Stimulated activated CD8-positive, alpha-beta memory T cell treated with anti-CD3 and anti-CD28 coated beads, Interleukin-7, amount 100 ng/mL, for 1 hour (primary cell): ENCODE measurements around the gene ATRN.

Experiments used
- DNase-seq, 2 donors: peaks; one replicate each; pipeline ENCODE4 v3.0.0-alpha.2; 2020; ENCODE audit warnings: low read depth in 2 of 2

The ATRN gene

DNA sequence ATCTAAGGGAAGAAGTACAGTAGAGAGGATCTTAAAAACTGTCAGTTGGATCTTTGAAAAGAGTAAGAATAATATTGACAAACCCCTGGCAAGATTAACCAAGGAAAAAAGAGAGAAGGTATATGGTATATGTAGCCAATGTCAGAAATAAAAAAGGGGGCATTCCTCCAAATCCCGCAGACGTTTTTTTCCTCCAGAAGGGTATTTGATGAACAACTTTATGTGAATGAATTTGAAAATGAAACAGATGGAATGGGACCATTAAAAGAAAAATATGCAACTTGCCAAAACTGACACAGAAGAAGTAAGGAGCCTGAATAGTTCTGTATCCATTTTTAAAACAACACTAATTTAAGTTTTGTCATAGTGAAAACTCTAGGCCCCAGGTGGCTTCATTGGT lies 156.7 kb downstream of the ATRN start:
- DNase-seq: no peak

DNA sequence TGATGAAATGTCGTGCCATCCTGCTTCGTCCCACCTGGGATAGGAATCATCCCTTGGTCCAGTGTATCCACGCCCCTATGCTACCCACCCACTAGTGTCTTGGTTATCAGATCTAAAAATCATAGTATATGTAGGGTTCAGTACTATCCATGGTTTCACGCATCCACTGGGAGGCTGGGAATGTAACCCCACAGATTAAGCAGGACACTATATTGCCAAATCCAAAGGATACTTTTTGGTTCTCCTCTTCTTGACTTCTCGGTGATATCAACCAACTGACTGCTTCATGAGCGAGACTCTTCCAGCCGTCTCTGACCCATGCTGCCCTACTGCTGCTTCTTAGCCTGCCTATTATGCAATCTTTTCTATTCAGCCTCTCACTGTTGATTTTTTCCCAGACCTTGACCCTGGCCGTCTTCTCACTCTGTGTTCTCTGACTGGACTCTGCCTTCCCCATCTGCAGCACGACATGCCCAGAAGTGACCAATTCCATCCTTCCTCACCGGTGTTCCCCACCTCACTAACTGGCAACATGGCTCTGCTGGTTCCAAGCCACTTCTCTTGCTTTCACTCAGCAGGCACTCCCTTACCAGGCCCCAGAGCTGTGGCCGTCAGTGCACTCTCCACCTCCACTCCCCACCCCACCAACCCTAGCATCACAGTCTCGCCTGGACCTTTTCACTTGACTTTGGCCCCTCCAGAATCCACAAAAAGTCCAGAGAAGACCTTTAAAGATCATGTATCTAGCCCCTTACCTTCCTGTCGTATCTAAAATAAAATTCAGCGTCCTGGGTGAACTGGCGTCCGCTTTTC lies 157.9 kb downstream of the ATRN start:
- no peak for DNase-seq

DNA sequence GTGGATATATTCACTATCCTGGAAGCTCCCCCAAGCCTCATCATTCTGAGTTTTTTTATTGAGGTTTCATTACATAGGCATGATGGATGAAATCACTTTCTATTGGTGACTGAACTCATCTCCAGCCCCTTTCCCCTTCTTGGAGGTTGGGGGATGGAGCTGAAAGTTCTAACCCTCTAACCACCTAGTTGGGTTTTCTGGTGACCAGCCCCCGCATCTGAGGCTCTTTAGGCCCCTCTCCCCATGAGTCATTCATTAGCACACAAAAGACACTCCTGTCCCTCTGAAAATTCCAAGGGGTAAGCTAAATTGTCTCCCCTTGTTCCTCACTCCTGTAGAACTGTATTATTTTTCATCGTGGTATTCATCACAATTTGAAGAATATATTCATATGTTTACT lies 159.1 kb downstream of the ATRN start:
- no peak for DNase-seq

DNA sequence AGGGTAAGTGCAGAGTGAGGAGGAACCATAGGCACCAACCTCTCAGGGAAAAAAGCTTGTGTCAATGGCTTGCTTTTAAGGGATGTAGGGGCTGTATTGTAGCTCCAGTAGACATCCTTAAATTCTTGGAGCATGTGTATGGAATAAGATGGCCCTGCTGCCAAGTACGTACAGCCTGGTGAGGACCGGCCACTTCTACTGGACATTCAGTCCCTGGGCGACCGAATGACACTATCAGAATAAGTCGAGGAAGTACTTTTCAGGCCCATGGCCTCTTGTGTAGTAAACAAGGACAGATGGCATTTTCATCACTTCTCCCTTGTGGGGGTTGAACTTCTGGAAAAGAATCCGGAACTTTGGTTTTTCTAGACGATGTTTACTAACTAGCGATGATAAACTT lies 159.6 kb downstream of the ATRN start:
- DNase-seq: no peak

DNA sequence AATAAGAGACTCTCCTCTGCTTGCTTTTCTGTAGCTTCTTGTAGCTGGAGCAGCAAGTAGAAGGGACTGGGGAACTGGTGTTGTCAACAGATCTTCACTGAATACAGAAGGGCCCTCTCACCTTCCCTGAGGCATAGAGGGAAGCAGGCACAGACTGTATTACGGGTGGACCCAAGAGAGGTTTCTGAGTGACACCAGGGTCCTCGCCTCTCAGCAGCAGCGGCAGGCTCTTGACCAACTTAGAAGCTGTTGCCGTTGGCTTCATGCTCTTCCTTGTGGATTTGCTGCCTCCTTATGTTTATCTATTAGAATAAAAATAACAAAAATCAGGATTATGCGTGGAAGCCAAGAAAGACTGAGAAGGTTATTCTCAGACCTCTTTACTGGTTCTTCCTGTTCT lies 160.7 kb downstream of the ATRN start:
- no peak for DNase-seq

DNA sequence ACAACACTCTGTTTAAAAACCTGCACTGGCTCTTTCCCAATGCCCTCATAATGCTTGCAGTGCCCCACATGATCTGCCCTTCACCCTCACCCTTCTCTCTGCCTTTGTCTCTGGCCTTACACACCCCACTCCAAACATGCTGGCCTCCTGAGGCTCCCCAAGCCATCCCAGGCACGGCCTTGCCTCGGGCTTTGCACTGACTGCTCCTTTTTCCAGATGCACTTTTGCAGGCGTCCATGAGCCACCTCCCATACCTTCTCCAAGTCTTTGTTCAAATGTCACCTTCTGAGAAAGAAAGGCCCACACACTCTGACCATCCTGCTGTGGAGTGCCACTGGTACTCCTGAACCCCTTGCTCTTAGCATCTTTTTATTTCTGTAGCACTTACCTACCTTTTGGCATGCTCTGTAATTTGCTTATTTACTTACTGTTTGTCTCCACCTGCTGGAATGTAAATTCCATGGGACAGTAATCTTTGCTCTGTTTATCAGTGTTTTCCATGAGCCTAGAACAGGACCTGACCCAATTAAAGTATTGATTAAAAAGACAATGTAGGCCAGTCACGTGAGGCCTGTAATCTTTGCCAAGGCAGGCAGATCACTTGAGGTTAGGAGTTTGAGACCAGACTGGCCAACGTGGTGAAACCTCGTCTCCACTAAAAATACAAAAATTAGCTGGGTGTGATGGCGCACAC lies 161.6 kb downstream of the ATRN start:
- DNase-seq: no peak

DNA sequence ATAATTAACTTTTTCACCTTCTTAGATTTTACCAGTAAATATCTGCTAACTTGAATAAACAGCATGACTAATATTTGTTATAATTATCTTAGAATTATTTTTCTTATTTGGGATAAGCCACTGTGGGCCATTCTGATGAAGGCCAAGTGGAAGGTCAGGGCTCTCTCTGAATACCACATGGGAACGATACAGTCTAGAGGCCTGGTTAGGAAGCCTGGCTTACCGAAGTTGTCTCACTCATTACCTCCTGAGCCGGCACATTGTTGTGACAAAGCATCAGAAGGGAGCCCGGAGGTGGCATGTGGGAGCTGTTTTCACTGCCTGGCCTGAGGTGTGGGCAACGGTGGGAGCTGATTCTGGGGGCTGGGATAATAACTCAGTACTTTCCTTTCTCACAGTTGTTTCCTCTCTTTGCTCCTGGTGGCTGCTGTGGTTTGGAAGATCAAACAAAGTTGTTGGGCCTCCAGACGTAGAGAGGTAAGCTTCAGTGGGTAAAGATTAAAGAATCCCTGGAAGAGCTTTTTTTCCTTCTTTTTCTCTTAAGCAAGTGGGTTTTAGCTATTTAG lies 163.2 kb downstream of the ATRN start:
- DNase-seq: no peak

DNA sequence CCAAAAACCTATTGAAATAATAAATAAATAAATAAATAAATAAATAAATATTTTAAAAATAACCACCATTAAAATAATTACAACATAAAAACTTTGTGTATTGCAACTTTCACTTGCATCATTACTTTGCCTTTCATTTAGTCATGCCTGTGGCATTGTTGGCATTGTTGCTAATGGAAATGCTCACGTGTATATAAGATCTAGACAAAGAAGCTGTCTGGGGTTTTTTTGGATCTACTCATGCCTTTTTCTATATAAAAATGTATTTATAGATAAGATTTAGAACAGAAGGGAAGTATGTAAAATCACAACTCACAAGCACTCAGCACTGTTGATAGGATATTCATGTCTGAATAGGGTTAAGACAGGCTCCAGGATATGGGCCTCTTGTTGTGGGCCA lies 164.5 kb downstream of the ATRN start:
- DNase-seq: no peak

DNA sequence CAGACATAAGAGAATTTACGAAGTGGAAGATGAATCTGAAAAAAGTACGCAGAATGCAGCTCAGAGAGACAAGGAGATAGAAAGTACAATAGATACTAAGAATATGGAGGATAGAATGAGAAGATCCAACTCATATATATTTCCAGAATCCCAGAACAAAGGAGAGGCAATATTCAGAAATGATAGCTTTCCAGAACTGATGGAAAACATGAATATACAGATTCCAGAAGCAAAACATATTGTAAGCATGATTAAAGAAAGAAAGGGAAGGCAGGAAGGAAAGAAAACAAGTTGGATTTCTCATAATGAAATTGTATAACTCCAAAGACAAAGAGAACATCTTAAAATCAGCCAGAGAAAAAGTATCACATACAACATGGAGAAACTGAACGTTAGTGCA lies 169.4 kb downstream of the ATRN start:
- DNase-seq: no peak

DNA sequence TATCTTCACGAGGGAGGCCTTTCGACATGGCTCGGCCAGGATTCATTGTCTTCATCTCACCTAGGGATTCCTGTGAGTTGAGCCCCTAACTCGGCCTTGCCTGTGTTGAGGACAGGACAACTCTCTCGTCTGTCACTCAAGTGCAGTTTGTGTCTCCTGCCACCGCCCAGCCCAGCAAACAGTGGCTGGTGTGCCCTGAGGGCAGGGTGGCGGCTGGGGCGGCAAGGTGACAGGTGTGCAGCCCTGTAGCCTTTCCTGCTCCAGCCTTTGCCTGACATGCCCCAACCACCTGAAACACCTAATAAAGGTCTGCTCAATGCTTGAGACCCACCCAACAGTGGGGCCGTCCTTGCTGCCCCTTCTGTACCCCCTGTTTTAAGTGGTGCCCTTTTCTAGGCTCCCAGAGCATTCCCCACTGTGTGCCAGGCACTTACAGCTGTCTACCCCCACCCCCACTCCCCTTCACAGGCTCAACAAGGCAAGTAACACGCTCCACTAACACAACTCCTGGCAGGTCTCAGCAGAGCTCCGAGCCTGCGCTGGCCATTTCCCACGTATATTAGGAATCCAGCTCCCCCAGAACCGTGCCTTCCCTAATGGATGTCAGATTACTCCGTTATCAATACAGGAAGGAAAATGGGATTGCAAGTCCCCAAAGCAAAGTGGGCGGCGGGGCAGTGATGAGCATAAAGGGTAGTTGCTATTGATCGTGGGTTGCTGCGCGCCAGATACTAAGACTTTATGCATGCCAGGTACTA lies 174.7 kb downstream of the ATRN start:
- no peak for DNase-seq

DNA sequence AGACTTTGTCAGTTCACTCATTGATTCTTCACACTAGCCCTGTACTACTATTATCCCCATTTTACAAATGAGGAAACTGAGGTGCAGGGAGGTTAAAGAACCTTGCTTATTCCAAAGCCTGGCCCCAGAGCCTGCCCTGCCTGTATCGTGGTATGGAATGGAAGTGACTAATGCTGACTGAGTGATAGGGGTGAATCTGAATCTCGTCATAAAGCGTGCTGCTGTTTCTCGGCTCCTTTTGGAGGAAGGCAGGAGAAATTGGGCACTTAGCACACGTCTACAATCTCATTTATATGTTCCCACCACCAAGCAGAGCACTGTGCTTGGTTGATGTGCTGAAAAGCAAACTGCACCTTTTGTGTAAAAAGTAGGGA lies 175.2 kb downstream of the ATRN start:
- no peak for DNase-seq

DNA sequence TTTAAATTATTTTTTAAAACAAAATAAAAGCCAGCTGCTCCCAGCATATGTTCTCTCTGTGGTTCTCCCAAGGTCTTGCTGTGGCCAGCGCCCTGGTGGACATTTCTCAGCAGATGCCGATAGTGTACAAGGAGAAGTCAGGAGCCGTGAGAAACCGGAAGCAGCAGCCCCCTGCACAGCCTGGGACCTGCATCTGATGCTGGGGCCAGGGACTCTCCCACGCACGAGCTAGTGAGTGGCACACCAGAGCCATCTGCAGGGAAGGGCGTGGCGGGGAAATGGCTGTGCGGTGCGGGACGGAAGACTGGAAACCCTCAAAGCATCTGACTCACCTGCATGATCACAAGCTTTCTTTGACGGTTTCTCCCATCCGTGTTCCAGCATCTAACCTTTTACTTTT lies 175.8 kb downstream of the ATRN start:
- DNase-seq: no peak

DNA sequence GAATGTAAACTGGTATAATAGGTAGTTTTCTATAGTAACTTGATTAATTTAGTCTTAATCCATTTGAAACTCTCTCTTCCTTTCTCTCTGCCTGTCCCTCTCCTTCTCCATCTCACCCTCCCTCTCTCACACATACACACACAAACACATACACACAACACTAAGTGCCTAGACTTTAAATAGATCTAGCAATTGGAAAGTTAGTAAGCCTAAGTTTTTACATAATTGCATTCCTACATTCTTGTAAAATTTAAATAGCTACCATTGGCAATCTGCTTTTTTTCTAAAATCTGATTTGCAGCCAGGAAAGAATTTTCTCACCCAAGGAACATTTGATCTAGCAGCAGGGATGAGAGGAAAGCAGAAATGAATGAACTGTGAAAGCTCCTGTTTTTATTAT lies 176.7 kb downstream of the ATRN start:
- no peak for DNase-seq

DNA sequence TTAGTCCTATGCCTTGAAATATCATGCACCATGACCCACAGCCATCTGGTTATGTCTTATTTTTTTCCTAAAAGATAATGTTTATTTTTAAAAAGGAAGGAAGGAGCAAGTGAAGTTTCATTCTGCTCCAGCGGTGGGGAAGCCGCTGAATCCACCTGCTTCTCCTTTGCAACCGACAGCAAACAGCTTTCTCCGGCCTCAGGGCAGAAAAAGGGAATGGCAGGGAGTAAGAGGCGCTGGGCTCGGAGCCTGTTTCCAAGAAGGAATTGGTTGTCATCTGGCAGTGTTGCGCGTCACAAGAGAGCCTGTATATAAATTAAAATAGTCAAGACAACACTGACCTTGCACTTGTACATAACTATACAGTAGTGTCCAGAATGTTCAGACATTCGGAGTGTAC lies 178.1 kb downstream of the ATRN start:
- DNase-seq: no peak

DNA sequence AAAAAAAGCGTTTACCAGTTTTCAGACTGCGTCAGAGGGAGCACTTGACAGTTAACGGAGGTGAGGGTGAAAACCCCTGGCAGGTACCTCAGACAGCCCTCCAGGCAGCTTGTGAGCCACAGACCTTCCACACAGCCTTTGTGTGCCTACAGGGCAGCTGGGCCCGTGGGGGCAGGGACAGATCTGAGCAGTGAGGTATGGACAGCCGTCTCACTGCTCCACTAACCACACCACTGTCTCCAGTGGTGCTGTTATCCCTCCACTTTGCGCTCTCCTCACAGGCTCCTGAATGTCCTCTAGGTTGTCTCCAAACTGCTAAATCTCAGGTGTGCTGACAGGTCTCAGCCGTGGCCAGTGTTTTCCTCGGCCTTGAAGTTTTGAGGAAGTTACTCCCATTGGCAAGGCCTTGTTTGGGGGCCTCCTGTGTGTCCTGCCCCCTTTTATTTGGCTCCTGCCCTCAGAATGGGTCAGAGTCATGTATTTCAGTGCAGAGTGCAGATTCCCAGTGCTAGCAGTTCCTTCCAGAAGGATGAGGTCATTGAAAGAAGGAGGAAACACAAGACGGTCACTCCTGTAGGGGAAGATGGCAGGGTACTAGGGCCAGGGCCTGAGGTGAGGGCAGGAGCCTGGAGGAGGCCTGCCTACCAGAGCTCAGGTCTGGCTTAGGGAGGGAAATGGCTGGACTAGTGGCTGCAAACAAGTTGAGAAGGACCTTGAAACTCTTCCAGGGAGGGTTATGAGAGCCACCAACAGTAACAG lies 180.6 kb downstream of the ATRN start:
- no peak for DNase-seq

DNA sequence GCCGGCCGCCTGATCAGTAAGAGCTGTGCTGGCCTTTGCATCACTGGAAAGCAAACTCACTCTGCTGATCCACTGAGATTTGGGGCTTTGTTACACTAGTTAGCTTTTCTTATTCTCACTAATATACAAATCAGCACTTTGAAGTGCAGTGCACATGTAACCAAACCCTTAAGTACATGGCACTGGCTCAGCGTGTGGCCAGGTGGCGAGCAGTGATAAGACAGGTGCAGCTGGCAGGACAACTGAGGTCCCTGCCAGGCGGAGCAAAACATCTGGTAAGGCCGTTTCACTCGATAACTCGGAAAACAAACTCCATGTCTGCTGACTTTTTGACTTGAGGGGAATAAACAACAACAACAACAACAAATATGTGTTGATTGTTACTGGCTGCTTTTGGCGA lies 181.4 kb downstream of the ATRN start:
- no peak for DNase-seq

DNA sequence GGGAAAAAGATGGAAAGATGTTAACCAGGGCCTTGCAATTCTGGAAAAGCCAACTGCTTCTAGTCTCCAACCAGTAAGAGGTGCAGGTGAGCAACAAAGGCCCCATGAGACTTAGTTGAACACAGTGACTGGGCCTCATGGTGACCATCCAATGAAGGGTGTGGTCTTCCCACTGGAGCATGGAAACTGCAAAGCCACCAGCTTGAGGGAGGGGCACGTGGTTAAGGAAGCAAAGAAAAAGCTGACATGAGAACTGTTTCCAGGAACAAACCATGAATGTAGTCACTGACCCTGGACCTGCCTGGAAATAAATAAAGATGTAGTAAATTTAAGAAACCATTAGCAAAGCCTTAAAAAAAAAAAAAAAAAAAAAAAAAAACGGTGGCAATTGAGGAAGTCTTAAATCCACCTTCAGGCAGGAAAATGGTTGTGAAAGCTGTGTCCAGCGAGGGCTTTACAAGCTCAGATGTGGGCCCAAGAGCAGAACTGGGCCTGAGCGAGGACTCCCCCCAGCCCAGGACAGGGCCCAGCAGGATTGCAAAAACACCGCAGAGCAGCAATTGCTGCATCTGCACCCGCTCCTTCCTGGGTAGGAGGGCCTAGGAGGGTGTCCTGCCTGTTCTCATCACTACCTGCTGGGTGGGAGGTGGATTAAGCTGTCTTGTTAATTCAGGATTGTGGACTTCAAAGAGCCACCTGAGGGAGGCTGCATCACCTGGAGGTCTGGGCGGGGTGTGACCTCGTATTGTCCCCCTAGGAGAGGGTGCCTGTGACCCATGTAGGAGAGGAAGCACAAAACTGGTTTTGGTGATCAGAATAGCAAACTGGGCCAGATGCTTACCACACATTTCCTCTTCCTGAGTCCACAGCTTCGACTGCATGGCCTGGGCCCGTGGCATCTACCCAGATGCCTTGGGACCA lies 182.1 kb downstream of the ATRN start:
- no peak for DNase-seq

DNA sequence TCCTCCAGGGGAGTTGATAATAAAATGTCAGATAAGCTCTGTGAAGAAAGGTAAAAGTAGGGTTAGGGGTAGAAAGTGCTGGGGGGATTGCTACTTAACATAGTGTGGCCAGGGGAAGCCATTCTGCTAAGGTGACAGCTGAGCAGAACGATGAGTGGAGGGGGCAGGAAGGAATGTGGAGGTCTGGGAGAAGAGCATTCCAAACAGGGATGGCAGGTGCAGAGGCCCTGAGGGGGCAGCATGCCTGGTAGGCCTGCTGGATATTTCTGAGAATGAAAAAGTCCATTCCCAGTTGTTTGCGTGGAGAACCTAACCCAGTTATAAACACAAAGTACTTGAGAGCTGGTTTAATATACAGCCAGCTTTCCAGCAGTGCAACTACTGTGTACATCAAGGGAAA lies 183.1 kb downstream of the ATRN start:
- no peak for DNase-seq

DNA sequence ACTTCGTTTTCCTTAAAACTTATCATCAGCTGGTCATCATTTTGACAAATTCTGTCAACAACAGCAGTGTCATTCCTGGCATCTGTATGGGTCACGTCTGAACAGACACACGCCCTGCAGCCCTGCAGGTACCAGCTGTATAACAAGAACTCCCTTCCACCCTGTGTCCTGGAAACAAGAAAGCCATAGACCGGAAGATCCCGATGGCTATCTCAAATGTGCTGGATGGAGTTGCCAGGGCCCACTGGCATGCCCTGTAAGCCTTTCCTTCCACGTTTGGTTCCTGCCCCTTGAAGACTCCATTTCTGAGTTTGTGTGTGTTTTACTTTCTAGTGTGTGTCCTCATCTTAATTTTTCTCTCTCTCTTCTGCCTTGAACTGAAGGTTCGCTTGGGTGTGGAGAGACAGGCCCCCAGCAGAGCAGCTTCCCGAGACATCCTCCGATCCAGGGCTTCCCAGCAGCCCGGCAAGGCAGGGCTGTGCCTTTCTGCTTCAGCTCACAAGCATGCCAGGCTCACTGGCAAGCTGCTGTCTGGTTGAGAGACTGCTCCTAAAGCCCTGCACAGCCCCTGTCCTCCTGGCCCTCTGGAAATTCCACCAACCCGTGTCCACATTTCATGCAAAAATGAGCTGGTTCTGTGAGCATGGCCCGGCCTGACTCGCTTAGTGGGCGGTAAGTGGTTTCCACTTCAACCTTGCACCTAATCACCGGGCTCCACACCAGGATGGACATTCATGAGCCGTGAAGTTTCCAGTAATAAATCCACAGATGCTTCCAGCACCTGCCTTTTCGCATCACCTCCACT lies 183.7 kb downstream of the ATRN start:
- no peak for DNase-seq

DNA sequence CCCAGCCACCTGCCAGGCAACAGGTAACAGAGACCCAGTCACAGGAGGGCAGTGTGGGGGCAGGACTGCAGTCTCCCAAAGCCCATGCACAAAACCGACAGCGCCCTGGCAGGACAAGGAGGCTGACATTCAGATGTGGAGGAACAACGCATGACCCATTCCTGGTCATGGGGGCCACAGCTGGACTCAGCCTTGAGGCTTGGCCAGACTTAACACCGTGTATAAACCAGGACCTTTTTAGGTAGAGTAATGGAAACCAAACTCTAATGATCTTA lies 184.2 kb downstream of the ATRN start:
- DNase-seq: no peak
